Stomach smooth muscle (tissue), 2 donors: ENCODE data around the gene NKD2.
"Not testable (repeated sequence)": the region's sequence is repeated elsewhere in the genome, so short reads cannot be mapped to it uniquely, and the experiment has no call there.

Source experiments
- H3K27ac ChIP-seq: one replicate; pipeline ENCODE4 v1.7.0; 2013; ENCODE audit warnings: mild to moderate bottlenecking, low read length, inconsistent platforms
- H3K27me3 ChIP-seq, 2 donors: one replicate each; pipeline ENCODE4 v1.7.0; 2013; ENCODE audit warnings: low read length in 2 of 2; ENCODE audit not compliant: insufficient read depth in 2 of 2, control insufficient read depth in 1 of 2
- H3K36me3 ChIP-seq, 2 donors: one replicate each; pipeline ENCODE4 v1.7.0; 2013; ENCODE audit warnings: low read length in 2 of 2; ENCODE audit not compliant: control insufficient read depth in 2 of 2, insufficient read depth in 2 of 2
- H3K4me1 ChIP-seq: one replicate; pipeline ENCODE4 v1.7.0; 2013; ENCODE audit warnings: low read length; ENCODE audit not compliant: control insufficient read depth, insufficient read depth
- H3K4me3 ChIP-seq, 2 donors: one replicate each; pipeline ENCODE4 v1.7.0; 2013; ENCODE audit warnings: low read length in 2 of 2
- H3K9ac ChIP-seq, 2 donors: one replicate each; pipeline ENCODE4 v1.7.0; 2013; ENCODE audit warnings: low read length in 2 of 2, mild to moderate bottlenecking in 1 of 2
- H3K9me3 ChIP-seq, 2 donors: one replicate each; pipeline ENCODE4 v1.7.0; 2013; ENCODE audit warnings: low read length in 2 of 2; ENCODE audit not compliant: control insufficient read depth in 2 of 2
- donor health status: healthy.
- donor health status: Pancreatic carcinoma.

Gene NKD2

DNA sequence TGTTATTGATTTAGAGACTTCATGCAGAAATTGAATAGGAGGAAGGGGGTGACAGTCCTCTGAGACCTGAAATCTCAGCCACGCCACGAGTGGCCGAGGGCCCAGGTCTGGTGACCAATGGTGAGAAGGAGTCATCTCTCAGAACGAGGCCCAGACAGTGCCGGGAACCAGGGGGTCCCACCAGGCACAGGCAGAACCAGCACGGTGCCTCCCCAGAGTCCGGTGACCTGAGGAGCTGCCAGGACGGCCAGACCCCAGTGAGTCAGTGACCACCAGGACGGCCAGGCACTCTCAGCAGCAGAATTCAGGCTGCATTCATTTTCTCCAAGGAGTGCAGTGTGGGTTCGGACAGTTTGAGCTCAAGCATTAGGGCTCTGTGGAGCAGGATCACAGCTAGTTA is 43.8 kb upstream of the NKD2 start:
- no peak overlapping the region for H3K4me3 ChIP-seq
- no peak overlapping the region for H3K27ac ChIP-seq
- H3K27me3 ChIP-seq = peaks cover 0 to 4% of the 10 kb centered on the region in 2 donors
- no peaks in the 10 kb centered on the region for H3K9me3 ChIP-seq
- H3K9ac ChIP-seq = no peak overlapping the region
- no peaks in the 10 kb centered on the region for H3K36me3 ChIP-seq
- peaks cover 11% of the 10 kb centered on the region for H3K4me1 ChIP-seq

DNA sequence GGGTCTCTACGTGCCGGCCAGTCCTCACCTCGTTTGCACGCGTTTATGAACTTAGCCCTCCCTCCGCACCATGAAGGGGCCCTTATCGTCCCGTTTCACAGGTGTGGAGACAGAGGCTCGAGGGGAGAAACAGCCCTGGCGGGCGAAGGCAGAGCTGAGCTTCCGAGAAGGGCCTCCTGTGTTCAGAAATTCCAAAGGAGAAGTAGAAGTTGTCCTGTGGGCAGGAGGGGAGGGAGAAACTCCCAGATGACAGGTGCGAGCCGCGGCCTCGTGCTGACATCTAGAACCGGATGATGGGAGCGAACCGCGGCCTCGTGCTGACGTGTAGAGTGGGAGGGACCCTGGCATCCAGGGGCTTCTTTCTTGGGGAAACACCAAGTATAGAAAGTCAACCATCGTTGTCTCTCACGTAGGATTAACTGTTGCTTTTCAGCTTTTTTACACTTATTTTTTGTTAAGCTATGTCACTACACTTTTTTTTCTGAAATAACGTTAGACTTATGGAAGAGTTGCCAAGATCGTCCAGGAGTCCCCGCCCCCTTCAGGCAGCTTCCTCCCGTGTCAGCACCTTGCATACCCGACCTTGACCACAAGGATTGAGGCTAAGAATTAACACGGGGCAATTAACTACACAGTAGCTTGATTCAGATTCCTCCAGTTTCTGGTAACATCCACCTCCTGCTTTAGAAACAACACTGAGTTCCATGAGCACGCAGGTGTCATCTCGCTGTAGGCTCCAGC is 42.8 kb upstream of the NKD2 start:
- peaks cover 0 to 4% of the 10 kb centered on the region in 2 donors for H3K27me3 ChIP-seq
- no peak overlapping the region for H3K4me3 ChIP-seq
- H3K27ac ChIP-seq = no peak overlapping the region
- no peaks in the 10 kb centered on the region for H3K9me3 ChIP-seq
- H3K4me1 ChIP-seq = peaks cover 11% of the 10 kb centered on the region
- no peaks in the 10 kb centered on the region for H3K36me3 ChIP-seq
- no peak overlapping the region for H3K9ac ChIP-seq

DNA sequence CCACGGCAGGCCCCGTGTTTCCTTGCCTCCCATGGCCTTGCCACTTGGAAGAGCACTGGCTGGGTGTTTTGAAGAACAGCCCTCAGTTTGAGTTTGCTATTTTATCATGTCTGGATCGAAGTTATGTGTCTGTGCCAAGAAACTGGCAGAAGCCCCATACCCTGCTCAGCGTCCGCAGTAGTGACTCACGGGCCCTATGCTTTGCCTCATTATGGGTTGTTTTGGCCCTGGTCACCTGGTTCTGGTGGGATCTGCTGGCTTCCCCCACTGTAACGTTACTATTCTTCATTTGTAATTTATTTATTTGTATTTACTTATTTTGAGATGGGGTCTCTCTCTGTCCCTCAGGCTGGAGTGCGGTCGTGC is 42.3 kb upstream of the NKD2 start:
- Histone ChIP-seq H3K27me3 (peaks cover 0 to 4% of the 10 kb centered on the region in 2 donors), H3K27ac (no peak overlapping the region), H3K9me3 (no peaks in the 10 kb centered on the region), H3K9ac (no peak overlapping the region), H3K4me1 (peaks cover 11% of the 10 kb centered on the region), H3K4me3 (no peak overlapping the region), H3K36me3 (no peaks in the 10 kb centered on the region)

DNA sequence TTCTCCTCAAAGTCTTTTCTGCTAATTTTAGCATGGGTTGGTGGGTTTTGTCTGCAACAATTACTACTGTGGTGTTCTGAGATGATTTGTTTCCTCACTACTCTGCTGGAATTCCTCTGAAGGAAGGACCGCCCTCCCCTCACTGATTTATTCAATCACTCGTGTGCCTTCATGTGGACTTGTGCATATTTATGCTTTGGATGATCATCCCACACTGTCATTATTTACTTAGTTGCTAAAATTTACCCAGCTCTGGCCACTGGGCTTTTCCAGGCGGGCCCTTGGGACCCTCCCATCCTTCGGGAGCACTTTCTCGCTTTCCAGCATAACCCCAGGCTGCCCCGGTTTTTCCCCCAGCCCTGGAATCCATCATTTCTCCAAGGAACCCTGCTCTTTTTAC is 41.7 kb upstream of the NKD2 start:
- no peak overlapping the region for H3K4me3 ChIP-seq
- H3K27ac ChIP-seq = no peak overlapping the region
- H3K36me3 ChIP-seq = no peaks in the 10 kb centered on the region
- peaks cover 0 to 4% of the 10 kb centered on the region in 2 donors for H3K27me3 ChIP-seq
- no peak overlapping the region for H3K9ac ChIP-seq
- H3K9me3 ChIP-seq = no peaks in the 10 kb centered on the region
- H3K4me1 ChIP-seq = peaks cover 11% of the 10 kb centered on the region

DNA sequence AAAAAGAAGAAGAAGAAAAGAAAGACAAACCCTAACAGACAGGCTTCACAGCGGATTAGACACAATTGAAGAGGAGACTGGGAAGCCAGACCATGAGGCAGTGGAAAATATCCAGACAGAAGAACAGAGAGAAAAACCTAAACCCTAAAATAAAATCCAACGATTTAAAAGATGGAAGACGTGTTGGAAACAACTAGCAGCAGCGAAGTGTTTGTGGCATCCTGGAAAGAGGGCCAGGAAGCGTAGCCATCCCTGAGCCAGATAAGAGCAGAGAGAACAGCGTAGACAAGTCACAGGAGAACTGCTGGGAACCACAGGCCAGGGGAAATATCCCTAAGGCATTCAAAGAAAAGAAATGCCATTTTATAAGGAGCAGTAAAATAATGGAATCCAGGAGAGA is 39.7 kb upstream of the NKD2 start:
- Histone ChIP-seq H3K4me3 (no peak overlapping the region), H3K4me1 (peaks cover 7% of the 10 kb centered on the region), H3K27me3 (peaks cover 0 to 4% of the 10 kb centered on the region in 2 donors), H3K27ac (no peak overlapping the region), H3K9me3 (no peaks in the 10 kb centered on the region), H3K9ac (no peak overlapping the region), H3K36me3 (no peaks in the 10 kb centered on the region)

DNA sequence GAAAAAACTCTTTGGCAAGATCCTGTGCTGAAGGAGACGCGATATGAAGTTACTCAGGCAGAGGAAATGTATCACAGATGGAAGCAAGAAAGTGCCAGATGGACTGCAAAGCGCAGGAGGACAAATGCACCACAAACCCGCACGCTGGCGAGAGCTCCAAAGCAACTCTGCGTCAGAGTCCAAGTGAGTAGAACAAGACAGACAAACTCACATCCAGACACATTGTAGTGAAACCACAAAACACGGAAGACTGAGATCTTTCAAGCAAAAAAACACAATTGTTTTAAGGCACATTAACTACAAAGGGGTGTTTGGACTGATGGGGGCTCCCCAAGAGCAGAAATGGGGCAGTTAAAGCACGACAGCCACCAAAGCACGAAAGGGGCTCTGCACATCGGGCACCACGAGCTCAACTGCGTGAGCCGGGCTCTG is 39.2 kb upstream of the NKD2 start:
- Histone ChIP-seq H3K27me3 (peaks cover 0 to 4% of the 10 kb centered on the region in 2 donors), H3K4me3 (no peak overlapping the region), H3K9ac (no peak overlapping the region), H3K4me1 (peaks cover 5% of the 10 kb centered on the region), H3K36me3 (no peaks in the 10 kb centered on the region), H3K27ac (no peak overlapping the region), H3K9me3 (no peaks in the 10 kb centered on the region)

DNA sequence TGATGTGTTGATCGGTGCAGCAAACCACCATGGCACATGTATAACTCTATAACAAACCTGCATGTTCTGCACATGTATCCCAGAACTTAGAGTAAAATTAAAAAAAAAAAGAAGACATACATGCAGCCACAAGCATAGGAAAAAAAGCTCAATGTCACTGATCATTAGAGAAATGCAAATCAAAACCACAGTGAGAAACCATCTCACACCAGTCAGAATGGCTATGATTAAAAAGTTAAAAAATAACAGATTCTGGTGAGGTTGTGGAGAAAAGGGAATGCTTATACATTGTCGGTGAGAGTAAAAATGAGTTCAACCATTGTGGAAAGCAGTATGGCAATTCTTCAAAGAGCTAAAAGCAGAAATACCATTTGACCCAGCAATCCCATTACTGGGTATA is 36.0 kb upstream of the NKD2 start:
- H3K27me3 ChIP-seq, H3K4me3 ChIP-seq, H3K36me3 ChIP-seq, H3K9ac ChIP-seq, H3K27ac ChIP-seq, H3K4me1 ChIP-seq, H3K9me3 ChIP-seq: not testable (repeated sequence)

DNA sequence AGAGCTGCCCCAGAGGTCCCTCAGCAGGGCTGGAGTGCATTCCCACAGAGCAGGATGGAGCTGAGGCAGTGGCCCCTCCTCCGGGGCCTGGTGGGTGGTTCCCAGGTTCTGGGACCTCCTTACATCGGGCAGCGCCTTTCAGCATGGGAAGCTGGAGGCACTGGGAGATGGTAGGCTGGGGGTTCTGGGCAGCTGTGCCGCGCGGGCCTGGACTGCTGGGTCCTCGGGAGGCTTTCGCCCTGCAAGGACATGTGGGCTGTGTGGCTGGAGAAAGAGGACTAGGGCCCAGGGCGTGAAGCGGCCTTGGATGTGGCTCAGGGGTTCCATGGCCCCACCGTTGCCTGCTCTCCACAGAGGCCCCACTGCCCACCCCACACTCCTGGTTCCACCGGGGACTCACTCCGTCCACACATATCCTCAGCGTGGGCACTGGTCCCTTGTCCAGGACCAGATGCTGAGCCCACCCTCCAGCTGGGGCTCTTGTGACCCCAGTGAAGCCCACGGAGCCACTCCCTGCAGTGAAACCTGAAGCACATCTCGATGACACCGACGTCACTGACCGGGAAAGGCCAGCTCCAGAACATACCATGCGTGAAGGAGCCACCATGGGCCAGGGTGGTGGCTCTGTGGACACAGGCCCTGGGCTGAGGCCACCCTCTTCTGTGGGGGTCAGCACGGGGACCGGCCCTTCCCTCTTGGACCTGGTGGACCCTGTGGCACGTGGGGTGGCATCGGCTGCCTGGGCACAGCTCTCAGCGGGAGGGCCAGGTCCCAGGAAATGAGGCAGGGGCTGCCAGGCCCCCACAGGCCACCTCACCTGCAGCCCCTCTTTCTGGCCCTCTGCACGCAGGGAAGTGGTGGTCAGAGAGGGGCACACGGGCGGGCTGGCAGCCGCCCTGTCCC is 31.5 kb upstream of the NKD2 start:
- Histone ChIP-seq H3K9me3 (no peaks in the 10 kb centered on the region), H3K9ac (no peak overlapping the region), H3K4me3 (no peak overlapping the region), H3K4me1 (peaks cover 9% of the 10 kb centered on the region), H3K27me3 (no peaks in the 10 kb centered on the region), H3K27ac (no peak overlapping the region), H3K36me3 (no peaks in the 10 kb centered on the region)

DNA sequence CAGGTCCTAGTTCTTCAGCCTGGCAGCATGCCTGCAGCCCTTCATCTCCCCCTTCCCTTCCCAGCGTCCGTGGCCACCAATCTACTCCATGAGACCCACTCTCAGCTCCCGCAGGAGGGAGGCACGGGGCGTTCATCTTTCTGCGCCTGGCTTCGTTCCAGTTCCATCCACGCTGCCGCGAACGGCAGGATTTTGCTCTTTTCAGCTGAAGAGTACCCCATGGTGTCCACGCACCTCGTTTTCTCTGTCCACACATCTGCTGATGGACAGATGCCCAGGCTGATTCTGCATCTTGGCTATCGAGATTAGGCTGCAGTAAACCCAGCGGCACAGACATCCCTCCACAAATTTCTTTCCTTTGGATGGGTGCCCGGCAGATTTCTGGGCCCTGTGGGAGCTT is 30.5 kb upstream of the NKD2 start:
- Histone ChIP-seq H3K4me3 (no peak overlapping the region), H3K36me3 (no peaks in the 10 kb centered on the region), H3K9ac (no peak overlapping the region), H3K27ac (no peak overlapping the region), H3K4me1 (peaks cover 12% of the 10 kb centered on the region), H3K27me3 (no peaks in the 10 kb centered on the region), H3K9me3 (no peaks in the 10 kb centered on the region)

DNA sequence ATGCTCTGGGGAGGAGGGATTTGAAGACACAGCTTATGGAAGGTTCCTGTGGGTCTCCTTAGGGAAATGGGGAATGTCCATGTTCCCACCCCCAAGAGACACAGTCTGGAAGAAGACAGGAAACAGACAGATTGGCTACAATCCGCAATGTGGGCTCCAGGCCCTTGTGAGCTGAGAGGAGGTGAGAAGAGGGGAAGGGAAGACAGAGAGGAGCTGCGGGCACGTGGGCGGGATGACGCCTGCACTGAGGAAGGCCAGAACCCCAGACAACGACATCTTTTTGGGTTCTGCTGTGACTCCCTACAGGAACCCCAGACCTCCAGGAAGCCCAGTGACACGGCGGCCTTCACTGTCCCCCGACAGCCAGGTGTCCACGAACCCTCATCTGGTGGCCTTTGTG is 29.9 kb upstream of the NKD2 start:
- Histone ChIP-seq H3K27me3 (no peaks in the 10 kb centered on the region), H3K36me3 (no peaks in the 10 kb centered on the region), H3K9me3 (no peaks in the 10 kb centered on the region), H3K4me1 (peaks cover 12% of the 10 kb centered on the region), H3K9ac (no peak overlapping the region), H3K4me3 (no peak overlapping the region), H3K27ac (no peak overlapping the region)
